HepG2 (cell line): Measurements from ENCODE around the gene TRIM3. TPM values are rescaled to one million over a fixed set of nuclear protein-coding genes. Genes with fewer than 3 reads are reported as not detected.
A peak's percentile ranks its signal among the peaks of the same experiment; 100 is the strongest.

Experiments
- KLF12 ChIP-seq: sonication (generic); formaldehyde crosslinking; IDR thresholded peaks from 2 replicates; pipeline ENCODE4 v1.4.0; 2020; ENCODE audit warnings: missing genetic modification reagents, borderline replicate concordance
- KLF6 ChIP-seq: IDR thresholded peaks from 2 replicates; pipeline ENCODE4 v1.8.0; 2016; ENCODE audit warnings: missing biosample characterization, missing genetic modification reagents
- PLRG1 ChIP-seq: fragments of 450-650 bp; conservative IDR thresholded peaks from 2 replicates; pipeline ENCODE4 v1.6.1; 2016
- SYNCRIP ChIP-seq: fragments of 200-400 bp; formaldehyde crosslinking; IDR thresholded peaks from 2 replicates; pipeline ENCODE4 v1.6.1; 2018; ENCODE audit warnings: mild to moderate bottlenecking, low read depth, low read length; ENCODE audit not compliant: insufficient read depth
- ZIK1 ChIP-seq: sonication (generic); formaldehyde crosslinking; IDR thresholded peaks from 2 replicates; pipeline ENCODE4 v1.5.0; 2020; ENCODE audit warnings: mild to moderate bottlenecking, low read depth, missing genetic modification reagents, borderline replicate concordance
- ZNF101 ChIP-seq: sonication (generic); formaldehyde crosslinking; IDR thresholded peaks from 2 replicates; pipeline ENCODE4 v1.4.0; 2020; ENCODE audit warnings: mild to moderate bottlenecking, low read depth, missing genetic modification reagents, borderline replicate concordance
- ZNF382 ChIP-seq: sonication (generic); formaldehyde crosslinking; IDR thresholded peaks from 2 replicates; pipeline ENCODE4 v1.5.0; 2020; ENCODE audit warnings: missing genetic modification reagents, mild to moderate bottlenecking, borderline replicate concordance
- ZNF562 ChIP-seq: sonication (generic); formaldehyde crosslinking; IDR thresholded peaks from 2 replicates; pipeline ENCODE4 v1.8.0; 2022; ENCODE audit warnings: missing genetic modification reagents, borderline replicate concordance
- ZNF777 ChIP-seq: sonication (generic); formaldehyde crosslinking; IDR thresholded peaks from 2 replicates; pipeline ENCODE4 v1.4.0; 2020; ENCODE audit warnings: missing genetic modification reagents
- polyA plus RNA-seq, 8 experiments: library from polyadenylated mRNA; depleted of rRNA in 3 of 8; stranded (reverse) in 7 of 8; unstranded in 1 of 8; fragments of >200 nt; fragmentation: Illumina TruSeq in 4 of 8; extraction: Trizol in 4 of 8; gene quantifications; 2 replicates each; pipeline versions ENCODE4 v1.2.1 to v1.2.3, GENCODE V29; 2011 to 2016; ENCODE audit warnings: low read depth in 4 of 8, missing spikeins in 1 of 8, mixed read lengths in 1 of 8; ENCODE audit not compliant: insufficient read depth in 1 of 8
- total RNA-seq, 5 experiments: library from RNA; depleted of rRNA; stranded (reverse); fragments of >200 nt; fragmentation: Illumina TruSeq; extraction: Trizol; gene quantifications; 2 replicates each; pipeline ENCODE4 v1.2.3, GENCODE V29; 2016; ENCODE audit warnings: low read depth in 1 of 5
- TF ChIP-seq, protein P1 (sequence below): sonication (generic); formaldehyde crosslinking; IDR thresholded peaks from 2 replicates; pipeline ENCODE4 v1.4.0; 2020; ENCODE audit warnings: missing genetic modification reagents
- TF ChIP-seq, protein P2 (sequence below): sonication (generic); formaldehyde crosslinking; conservative IDR thresholded peaks from 2 replicates; pipeline ENCODE4 v1.4.0; 2020; ENCODE audit warnings: missing genetic modification reagents
- TF ChIP-seq, protein P3 (sequence below): sonication (generic); formaldehyde crosslinking; IDR thresholded peaks from 2 replicates; pipeline ENCODE4 v1.4.0; 2020; ENCODE audit warnings: mild to moderate bottlenecking, missing genetic modification reagents

TRIM3 gene
- total and polyA plus RNA-seq, 2 of the 13 experiments (the other 11 are each of a cell fraction or from before 2014, with no cell fraction given): 3.6 to 6.3 TPM

DNA sequence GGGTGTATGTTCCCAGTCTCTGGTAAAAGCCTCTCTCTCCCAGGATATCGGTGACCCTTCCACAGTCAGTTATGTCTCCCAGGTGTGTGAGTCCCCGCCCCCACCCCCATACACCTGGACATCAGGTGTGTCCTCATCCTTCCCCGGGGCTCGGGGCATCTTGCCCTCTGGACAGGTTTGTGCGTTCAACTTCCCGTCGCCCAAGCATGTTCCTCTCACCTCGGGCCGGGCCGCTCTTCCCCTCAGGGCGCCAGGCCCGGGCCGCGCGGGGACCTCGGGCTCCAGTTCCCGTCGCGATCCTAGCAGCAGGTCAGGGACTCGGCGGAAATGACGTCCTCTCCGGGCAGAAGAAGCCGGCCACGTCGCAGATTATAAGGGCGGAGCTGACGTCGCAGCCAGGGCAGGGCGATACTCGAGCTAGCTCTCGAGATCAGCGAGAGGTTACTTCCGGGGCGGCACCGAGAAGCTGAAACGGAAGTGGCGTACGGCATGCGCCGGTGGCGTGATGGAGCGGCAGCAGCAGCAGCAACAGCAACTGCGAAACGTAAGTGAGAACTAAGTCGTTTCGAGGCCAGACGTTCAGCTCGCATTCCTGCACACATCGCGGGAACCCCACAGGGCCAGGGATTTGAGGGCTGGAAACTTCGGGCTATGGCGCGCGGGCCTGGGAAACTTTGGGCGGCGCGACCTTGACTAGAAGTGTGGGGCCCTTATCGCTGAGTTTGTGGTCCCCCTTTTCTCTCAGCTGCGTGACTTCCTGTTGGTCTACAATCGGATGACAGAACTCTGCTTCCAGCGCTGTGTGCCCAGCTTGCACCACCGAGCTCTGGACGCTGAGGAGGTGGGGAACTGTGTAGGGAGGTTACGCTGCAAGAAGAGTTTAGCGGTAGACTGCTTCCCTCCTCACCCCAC lies 7.5 kb upstream of the TRIM3 start, which contains the start of the genes ARFIP2 and TIMM10B (continued):
- TF ChIP-seq, protein P1, sequence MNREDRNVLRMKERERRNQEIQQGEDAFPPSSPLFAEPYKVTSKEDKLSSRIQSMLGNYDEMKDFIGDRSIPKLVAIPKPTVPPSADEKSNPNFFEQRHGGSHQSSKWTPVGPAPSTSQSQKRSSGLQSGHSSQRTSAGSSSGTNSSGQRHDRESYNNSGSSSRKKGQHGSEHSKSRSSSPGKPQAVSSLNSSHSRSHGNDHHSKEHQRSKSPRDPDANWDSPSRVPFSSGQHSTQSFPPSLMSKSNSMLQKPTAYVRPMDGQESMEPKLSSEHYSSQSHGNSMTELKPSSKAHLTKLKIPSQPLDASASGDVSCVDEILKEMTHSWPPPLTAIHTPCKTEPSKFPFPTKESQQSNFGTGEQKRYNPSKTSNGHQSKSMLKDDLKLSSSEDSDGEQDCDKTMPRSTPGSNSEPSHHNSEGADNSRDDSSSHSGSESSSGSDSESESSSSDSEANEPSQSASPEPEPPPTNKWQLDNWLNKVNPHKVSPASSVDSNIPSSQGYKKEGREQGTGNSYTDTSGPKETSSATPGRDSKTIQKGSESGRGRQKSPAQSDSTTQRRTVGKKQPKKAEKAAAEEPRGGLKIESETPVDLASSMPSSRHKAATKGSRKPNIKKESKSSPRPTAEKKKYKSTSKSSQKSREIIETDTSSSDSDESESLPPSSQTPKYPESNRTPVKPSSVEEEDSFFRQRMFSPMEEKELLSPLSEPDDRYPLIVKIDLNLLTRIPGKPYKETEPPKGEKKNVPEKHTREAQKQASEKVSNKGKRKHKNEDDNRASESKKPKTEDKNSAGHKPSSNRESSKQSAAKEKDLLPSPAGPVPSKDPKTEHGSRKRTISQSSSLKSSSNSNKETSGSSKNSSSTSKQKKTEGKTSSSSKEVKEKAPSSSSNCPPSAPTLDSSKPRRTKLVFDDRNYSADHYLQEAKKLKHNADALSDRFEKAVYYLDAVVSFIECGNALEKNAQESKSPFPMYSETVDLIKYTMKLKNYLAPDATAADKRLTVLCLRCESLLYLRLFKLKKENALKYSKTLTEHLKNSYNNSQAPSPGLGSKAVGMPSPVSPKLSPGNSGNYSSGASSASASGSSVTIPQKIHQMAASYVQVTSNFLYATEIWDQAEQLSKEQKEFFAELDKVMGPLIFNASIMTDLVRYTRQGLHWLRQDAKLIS (CRISPR knock-in tag): no peak
- no peak for TF ChIP-seq ZNF101
- TF ChIP-seq ZNF777 (CRISPR knock-in tag): no peak
- no peak for TF ChIP-seq ZNF562 (CRISPR knock-in tag)
- TF ChIP-seq SYNCRIP: no peak
- TF ChIP-seq, protein P2, sequence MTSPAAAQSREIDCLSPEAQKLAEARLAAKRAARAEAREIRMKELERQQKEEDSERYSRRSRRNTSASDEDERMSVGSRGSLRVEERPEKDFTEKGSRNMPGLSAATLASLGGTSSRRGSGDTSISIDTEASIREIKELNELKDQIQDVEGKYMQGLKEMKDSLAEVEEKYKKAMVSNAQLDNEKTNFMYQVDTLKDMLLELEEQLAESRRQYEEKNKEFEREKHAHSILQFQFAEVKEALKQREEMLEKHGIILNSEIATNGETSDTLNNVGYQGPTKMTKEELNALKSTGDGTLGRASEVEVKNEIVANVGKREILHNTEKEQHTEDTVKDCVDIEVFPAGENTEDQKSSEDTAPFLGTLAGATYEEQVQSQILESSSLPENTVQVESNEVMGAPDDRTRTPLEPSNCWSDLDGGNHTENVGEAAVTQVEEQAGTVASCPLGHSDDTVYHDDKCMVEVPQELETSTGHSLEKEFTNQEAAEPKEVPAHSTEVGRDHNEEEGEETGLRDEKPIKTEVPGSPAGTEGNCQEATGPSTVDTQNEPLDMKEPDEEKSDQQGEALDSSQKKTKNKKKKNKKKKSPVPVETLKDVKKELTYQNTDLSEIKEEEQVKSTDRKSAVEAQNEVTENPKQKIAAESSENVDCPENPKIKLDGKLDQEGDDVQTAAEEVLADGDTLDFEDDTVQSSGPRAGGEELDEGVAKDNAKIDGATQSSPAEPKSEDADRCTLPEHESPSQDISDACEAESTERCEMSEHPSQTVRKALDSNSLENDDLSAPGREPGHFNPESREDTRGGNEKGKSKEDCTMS (CRISPR knock-in tag): no peak
- 0 out of 2 replicates have a peak, but pooled peaks have one; percentile 61 for TF ChIP-seq KLF6
- no peak for TF ChIP-seq PLRG1
- peak; percentile 27; the same call in 1 of the 2 replicates for TF ChIP-seq KLF12 (CRISPR knock-in tag)
- no peak for TF ChIP-seq ZNF382 (CRISPR knock-in tag)
- TF ChIP-seq, protein P3, sequence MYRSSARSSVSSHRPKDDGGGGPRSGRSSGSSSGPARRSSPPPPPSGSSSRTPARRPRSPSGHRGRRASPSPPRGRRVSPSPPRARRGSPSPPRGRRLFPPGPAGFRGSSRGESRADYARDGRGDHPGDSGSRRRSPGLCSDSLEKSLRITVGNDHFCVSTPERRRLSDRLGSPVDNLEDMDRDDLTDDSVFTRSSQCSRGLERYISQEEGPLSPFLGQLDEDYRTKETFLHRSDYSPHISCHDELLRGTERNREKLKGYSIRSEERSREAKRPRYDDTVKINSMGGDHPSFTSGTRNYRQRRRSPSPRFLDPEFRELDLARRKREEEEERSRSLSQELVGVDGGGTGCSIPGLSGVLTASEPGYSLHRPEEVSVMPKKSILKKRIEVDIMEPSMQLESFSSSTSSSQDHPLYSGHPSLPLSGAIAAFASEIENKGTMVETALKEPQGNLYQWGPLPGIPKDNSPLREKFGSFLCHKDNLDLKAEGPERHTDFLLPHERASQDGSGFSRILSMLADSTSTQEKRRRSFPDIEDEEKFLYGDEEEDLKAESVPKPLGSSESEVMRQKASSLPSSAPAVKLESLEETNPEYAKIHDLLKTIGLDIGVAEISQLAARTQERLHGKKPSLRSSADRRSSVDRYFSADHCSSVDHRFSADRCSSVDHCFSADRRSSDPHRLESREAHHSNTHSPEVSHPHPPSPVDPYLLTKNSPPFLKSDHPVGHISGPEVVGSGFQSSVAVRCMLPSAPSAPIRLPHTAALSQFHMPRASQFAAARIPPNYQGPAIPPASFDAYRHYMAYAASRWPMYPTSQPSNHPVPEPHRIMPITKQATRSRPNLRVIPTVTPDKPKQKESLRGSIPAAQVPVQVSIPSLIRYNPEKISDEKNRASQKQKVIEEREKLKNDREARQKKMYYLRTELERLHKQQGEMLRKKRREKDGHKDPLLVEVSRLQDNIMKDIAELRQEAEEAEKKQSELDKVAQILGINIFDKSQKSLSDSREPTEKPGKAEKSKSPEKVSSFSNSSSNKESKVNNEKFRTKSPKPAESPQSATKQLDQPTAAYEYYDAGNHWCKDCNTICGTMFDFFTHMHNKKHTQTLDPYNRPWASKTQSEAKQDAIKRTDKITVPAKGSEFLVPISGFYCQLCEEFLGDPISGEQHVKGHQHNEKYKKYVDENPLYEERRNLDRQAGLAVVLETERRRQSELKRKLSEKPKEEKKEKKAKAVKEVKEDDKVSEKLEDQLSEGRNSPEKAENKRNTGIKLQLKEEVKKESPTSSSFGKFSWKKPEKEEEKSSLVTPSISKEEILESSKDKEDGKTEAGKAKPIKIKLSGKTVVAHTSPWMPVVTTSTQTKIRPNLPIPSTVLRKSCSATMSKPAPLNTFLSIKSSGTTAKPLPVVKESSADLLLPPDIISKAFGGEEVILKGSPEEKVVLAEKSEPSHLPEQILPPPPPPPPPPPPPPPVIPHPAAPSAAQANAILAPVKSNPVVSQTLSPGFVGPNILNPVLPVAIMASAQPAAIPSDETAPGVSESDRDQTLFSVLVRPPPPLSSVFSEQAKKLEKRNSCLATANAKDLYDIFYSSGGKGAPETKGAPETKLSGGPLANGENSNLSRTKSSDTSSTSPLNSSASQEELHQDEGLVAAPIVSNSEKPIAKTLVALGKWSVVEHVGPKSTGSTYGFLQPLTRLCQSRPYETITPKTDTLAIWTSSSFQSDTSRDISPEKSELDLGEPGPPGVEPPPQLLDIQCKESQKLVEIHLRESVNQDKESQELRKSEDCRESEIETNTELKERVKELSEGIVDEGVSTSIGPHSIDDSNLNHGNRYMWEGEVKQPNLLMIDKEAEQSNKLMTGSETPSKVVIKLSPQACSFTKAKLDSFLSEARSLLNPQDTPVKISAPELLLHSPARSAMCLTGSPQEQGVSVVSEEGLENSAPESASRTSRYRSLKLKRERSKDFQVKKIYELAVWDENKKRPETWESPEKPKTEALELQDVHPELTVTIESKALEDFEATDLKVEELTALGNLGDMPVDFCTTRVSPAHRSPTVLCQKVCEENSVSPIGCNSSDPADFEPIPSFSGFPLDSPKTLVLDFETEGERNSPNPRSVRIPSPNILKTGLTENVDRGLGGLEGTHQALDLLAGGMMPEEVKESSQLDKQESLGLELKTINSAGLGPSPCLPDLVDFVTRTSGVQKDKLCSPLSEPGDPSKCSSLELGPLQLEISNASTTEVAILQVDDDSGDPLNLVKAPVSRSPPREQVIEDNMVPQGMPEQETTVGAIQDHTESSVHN (CRISPR knock-in tag): no peak
- peak; percentile 79 for TF ChIP-seq ZIK1 (CRISPR knock-in tag)
